GM18907 (cell line): ENCODE data around the gene MED12L.

Source experiments
- ATAC-seq: cut with Tn5 transposase; IDR thresholded peaks from one replicate; pipeline ENCODE4 v1.9.1; 2021; ENCODE audit warnings: mild to moderate bottlenecking, moderate library complexity; ENCODE audit not compliant: unreplicated experiment

The MED12L gene

DNA sequence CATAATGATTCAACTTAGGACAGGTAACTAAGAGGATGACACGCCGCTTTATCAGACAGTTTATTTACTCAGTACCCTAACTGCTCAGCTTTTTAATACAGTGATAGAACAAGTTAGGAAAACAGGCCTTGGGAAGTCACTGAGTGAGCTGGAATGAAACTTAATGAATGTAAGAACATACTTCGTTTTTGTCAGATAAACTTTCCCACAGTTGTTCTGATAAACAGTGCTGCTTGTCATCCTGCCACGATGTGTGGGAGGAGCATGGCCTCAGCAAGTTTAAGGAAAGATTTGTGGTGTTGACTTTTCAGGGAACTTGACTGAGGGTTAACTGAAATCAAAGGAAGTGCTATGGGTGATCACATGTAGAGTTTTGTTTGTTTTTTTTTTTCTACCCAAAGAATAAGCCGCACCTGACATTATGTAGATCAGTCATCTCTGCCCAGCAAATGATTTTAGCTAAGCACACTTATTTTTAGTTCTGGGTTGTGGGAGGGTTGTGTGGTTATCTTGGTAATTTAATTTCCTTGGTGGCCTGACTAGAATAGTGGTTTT, 198.5 kb downstream of the MED12L start:
- no peak for ATAC-seq

DNA sequence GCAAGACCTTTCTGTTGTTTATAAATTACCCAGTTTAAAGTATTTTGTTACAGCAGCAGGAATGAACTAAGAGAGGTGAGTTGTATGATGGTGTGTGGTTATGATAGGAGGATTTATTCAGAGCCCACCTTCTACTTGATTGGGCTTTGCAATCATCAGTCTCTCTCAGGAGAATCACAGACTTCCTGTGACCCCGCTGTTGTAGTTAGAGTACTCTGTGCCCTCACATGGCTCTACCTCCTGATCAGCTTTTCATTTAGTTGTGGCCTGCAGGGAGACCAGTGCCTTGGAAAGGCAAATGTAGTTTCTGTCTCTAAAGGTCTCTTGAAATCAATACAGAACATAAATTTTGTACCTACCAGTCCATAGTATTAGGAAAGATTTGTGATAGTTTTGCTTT, 200.5 kb downstream of the MED12L start:
- no peak for ATAC-seq

DNA sequence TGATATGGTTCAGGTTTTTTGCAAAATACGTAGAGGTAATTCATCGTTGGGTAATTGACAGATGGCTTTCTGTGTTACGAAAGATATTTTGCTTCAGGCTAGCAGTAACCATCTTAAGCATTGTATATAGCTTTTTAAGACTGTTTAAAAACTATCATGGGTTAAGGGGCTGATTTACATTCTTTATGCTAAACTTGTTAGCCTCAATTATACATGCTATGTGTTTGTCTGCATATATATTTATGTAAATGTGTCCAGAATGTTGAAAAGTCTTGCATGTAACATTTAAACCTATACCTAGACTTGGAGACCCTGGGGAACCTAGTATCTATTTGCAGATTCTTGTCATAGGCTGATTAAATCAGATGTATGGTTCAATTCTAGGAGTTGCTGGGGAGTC, 204.0 kb downstream of the MED12L start:
- ATAC-seq: no peak

DNA sequence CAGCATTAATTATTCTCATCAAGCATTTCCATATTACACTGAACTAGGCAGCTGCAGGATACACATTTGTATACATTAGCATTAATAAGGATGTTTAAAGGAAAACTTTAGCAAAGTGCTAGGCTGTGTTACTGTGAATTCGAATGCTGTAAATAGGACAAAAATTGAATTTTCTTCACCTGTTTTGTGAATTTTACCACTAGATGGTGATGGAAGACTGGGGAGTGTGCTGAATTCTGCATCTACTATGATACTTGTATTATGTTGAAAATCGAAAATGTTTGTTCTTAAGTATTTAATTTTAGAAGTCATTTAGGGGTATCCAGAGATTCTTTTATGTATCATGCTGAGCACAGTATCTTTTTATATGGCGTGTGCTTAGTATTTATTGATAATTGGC, 205.2 kb downstream of the MED12L start:
- no peak for ATAC-seq

DNA sequence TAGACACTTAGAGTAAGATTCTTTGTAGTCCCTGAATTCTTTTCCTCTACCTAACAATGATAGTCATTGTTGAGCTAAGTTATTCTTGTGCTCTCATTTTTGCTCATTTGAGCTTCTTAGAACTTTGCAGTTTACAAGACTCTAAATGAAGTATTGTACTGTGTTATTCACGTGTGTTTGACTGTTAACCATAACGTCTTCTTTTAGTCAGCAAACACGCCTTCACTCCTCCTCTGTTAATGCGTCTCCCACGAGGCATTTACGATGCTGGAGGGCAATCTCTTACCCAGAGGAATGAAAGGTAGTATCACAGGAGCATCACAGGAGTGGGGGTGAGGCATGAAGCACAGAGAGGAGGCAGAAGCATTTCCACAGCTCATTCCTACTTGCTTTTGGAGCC, 207.7 kb downstream of the MED12L start:
- no peak for ATAC-seq

DNA sequence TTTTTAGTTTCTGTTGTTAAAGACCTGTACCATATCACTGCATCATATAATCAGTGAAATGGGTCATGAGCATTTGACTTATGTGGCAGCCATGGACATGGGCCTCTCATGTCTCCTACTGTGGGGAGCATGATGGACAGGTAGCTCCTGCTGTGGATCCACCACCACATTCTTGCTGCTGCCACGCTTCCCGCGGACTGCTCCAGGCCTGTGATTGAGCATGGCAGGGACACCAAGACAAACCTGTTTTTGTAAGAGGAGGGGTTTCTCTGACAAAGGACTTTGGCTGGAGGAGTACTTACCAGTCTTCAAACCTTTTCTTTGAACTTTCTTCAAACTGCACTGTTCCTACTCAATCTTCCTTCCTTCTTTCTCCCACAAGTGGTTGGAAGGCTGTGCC, 210.8 kb downstream of the MED12L start:
- no peak for ATAC-seq

DNA sequence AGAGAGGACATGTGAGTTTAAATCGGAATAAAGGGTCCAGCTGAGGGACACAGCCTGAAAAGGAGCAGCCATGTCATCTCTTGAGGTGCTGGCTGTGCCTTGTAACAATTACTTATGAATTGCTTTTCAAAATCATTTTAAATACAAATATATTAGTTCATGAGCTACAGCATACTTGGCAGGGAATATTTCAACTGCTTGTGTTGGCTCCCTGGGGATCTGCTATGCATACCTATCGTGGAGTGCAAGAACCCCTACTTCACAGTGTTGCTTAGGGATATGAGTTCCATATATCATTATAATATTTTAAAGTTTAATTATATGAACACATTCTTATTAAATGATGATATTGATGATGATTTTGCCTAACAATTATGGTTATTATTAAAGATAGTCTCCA, 212.0 kb downstream of the MED12L start:
- no peak for ATAC-seq

DNA sequence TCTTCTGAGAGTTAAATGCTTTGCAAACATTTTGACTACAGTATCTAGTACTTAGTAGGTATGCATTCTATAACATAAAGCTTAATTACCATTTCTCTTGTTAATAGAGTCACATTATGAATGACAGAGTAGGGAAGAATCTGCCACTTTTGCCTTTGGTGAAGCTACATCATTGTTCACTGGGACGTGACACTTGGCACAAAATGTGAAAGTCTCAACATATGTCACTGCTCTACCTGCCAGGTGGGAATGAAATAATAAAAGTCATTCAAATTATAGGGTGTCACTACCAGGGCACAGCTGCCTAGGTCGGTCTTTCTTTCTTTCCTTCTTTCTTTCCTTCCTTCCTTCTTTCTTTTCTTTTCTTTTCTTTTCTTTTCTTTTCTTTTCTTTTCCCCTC, 213.5 kb downstream of the MED12L start:
- ATAC-seq: no peak

DNA sequence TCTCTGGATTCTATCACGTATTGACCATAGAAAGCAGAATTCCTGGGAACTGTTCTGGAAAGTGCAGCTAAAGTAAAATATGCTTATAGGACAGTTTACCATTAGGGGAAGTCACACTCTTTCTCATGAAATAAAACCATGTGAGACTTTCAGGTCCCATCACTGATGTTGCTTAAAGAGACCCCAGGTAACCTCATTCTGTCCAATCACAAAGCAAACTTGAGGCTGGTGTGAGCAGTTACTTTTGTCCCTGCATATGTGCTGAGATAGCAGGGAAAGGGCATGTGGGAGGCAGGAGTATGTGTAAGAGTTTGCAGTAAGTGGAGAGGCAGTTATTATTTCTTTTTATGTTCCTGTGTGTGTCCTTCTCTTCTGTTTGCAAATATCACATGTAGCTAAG, 215.1 kb downstream of the MED12L start:
- no peak for ATAC-seq

DNA sequence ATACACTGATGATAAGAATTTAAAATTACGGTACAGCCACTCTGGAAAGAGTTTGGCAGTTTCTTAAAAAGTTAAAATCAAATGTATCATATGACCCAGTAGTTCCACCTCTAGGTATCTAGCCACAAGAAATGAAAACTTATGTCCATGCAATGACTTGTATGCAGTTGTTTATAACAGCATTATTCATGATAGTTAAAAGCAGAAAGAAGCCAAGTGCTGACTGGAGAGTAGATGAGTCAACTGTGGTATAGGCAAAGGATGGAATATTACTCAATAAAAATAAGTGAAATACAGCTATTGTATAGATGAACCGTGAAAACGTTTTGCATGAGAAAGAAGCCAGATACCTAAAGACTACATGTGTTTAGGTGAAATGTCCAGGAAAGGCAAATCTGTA, 216.3 kb downstream of the MED12L start:
- no peak for ATAC-seq

DNA sequence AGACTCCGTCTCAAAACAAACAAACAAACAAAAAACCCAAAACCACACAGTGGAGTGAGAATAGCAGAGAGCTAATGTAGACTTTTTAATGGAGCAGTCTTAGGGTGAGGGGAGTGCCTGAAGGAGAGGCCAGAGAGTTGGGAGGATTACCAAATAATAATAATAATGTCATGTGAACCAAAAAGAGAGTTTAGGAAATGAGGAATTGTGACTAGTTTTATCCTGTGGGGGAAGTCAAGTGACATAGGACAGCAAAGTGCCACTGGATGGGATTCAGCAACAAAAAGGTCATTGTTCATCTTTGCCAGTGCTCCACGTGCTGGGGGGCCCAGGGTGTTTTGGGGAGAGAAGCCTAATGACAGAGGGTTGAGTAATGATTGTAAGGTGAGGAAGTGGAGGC, 218.3 kb downstream of the MED12L start:
- ATAC-seq: no peak

DNA sequence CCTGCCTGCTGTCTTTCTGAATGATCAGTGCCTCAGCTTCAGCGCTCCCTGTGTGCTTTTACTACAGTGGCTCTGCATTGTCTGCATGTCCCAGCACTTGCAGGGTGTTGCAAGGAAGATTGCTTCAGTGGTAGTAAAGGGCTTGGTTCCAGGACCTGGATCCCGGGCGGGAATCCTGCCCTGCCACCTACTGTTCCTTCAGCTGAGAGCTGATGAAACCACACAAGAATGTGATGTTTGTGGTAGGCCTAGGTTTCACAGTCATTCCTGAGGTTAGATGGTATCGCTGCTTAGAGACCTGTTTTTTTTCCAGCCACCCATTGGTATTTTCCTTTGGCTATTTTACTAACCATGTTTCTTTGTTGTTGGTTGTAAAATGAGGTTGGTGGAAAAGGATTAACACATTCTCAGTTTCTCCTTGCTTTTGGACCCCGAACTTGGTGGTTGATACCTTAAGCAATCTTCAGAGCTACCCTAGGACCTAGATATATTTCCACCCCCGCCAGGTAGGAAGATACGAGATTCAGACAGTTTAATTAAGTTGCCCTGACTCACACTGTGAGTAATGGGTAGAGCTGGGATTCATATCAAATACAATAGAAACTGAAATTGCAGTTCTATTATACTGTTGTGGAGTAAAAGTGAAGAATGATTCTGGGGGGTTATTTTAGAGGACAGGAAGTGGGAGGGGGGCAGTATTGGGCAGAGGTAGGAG, 219.8 kb downstream of the MED12L start:
- no peak for ATAC-seq

DNA sequence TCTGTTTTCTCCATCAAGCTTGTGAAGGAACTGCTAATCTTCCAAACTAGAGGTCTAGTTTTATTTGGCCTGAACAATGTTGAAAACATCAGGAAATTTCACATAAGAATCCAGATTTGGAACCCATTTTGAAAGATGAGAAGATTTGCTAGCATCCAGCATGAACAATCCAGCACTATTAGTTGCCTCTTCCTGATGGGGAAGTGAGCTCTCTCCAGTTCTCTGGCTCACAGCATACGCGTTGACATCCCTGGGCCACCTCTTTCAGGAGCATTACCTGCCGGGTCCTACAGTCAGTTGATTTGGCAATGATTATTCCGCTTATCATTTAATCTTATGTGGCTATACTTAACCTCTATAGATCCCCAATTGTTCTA, 220.3 kb downstream of the MED12L start:
- no peak for ATAC-seq

DNA sequence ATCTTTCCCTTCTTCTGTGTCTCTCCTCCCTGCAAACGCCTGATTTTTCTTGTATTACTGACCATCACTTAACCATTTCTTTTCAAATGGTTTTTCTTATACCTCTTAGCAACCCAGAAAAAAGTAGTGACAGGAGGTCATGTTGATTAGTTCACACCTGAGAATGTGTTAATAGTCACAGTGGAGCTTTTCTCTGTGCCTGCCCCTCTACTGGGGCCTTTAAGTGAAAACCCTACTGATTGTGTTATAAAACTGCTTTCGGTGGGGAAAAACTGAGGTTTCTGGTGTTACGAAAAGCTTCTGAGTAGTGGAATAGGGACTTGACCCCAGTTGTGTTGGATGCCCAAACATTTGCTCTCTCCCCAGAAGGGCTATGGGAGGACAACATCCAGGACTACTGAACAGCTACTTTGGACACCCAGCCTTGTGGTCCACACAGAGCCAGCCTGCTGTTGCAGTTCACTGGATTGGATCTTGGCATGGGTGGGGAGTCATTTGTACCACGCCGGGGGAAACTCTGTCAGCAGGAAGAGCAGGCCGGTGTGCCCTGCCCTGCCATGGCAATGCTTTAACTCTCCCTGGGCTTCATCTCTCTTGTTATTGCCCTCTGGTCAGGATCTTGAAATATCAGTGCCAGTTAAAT, 220.8 kb downstream of the MED12L start:
- no peak for ATAC-seq

DNA sequence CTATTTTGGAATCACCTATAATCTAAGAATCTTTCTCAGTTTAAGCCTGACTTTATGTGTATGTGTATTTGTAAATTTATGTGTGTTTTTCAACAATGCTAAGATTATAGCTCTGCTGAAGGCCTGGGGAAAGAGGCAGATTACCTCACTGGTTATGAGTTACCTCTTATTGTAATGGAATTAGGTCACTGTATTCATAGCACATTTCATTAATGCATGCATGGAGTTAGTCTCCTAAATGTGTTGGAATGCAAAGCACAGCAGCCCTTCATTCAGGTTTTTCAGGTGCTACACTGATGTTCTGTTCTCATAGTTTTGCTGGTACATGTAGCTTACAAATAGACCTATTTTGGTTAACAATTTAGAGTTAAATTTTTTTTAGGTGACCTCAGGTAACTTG, 221.7 kb downstream of the MED12L start:
- ATAC-seq: no peak

DNA sequence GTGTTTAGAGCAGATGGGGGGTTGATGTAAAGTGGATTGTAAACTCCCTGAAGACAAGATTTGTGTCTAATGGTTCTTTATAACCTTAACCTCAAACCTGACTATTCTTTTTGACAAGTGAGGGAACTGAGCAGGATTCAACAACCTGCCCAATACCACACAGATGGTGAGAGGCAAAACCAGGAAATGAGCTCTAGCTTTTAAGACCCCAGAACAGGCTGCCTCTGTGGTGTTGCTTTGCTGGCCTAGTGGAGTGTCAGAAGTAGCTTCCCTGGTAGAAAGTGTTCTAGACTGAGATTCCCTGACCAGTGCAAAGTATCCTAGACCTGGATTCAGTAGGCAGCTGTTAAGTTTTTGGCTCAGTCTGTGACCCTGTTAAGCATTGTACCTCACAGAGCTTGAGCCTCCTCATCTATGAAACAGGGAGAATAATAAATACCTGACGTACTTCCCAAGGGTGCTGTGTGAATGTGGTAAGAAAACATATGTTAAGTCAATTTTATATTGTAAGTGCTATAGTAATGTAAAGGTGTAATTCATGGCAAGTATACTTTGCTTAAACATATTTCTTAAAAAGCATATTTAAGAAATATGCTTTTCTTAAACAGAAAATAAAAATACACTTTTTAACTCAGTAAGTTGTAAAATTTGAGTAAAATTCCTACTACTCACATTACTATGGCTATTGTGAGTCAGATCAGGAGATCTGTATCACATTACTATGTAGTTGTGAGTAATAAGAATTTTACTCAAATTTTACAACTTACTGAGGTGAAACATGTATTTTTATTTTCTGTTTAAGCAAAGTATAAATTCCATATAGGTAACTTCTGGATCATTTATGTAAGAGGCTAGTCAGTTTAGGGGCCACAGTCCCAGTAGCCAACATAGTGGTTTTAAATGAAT, 222.4 kb downstream of the MED12L start:
- no peak for ATAC-seq

DNA sequence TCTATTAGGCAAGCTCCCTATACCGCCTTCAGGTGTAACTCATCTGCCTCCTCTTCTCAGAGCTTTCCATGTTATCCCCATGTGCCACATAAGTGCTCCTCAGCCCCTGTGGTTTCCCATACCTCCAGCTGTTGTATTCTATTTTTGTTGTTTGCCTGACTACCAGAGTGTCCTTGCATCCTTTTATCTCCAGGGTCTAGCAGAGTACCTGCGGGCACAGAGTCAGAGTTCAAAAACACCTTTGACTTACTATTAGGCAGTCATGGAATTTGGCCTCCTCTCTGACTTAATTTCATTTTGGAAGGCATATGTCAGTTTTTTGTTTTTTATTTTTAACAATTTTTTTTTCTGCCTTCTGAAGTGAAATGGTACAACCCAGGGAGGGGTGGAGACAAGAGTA, 224.1 kb downstream of the MED12L start:
- ATAC-seq: no peak

DNA sequence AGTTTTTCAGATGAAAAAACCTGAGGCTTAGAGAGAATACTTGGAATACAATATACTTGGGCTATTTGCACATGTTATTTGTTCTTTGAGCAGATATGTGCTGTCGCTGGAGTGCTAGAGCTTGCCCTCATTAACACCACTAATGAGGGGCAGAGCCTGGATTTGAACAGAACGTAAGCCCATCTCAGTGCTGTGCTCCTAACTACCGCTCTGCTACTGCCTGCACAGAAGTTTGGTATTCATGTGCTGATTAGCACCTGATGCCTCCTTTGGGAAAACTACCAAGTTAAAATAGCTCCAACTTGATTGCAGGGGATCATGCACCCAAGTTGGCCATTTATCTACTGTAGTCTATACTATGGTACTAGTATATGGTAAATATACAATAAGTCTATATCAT, 227.5 kb downstream of the MED12L start:
- ATAC-seq: no peak

DNA sequence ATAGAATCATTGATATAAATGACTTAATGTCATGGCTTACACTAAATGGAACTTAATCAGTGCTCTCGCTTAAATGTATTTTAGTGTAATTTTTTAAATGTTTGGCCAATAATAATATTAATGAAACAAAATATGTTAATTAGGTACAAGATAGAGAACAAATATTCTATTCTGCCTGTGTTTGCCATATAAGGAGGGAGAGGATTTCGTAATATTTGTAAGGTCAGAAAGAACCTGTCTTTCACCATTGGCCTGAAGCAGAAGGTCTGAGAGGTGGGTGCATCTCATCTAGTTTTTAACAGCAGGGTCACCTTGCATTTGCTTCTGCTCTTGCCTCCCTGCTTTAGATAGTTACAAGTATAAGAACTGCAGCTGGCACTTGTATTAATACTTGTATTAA, 228.7 kb downstream of the MED12L start:
- ATAC-seq: no peak

DNA sequence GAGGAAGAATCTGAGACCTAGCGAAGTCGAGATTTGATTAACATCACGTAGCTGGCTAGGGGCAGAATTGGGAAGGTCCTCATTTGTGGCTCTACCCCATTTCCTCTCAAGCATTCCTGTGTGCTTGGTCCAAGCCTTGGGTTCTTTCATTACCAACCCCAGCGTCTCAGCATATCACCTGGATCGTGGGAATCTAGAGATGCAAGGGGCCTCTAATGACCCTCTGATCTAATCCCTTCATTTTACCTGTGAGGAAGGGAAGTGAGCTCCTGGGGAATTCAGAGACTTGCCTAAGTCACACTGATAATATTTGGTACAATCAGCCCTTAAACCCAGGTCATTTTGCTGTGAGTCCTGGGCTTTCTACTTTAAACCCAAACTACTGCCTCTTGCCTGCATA, 229.1 kb downstream of the MED12L start:
- ATAC-seq: no peak

DNA sequence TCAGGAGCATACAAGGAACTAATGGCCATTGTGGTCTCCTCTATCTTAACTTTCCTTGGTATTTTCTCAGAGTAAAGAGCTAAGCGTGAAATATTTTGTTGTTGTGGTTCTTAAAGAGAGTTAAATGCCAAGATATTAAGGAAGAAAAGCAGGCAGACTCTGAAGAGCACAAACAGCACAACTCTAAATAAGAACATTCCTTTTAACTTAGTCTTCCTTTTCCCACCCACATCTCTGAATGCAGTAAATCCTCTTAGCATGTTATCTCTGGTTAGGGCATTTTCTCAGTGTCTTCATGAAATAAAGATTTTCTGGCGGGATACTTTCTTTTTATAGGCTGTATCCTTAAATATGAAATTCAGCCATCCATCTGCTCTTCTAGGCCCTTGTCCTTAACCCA, 229.7 kb downstream of the MED12L start:
- no peak for ATAC-seq

DNA sequence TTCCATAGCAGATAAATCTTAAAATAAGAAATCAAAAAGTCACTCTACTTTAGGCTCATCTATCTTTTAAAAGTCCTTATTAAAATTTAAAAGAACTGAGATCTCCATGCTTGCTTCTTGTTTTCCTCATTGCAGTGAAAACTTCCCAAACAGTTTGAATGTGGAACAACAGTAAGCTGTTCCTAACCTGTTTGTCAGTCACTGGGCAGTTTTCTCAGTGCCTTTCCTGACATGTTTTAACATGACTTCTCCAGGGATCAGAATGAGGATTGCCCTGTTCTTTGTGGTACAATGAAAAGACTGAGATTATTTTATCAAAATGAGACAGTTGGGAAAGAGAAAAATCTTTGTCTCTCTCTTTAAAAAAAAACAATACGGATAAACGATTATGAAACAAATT, 230.4 kb downstream of the MED12L start:
- no peak for ATAC-seq
